HepG2 (cell line): ENCODE measurements around the gene EVA1A. TPM values are rescaled to one million over a fixed set of nuclear protein-coding genes. Genes with fewer than 3 reads are reported as not detected.
A peak's percentile ranks its signal among the peaks of the same experiment; 100 is the strongest.

Source experiments
- CBX2 ChIP-seq, 2 experiments: fragments of 200-600 bp in 1 of 2; sonication (generic); formaldehyde crosslinking in 1 of 2; IDR thresholded peaks; 2 replicates each; pipeline versions ENCODE4 v1.7.0 to v1.8.1; 2018 to 2022; ENCODE audit warnings: low read depth in 2 of 2, low read length in 1 of 2, mild to moderate bottlenecking in 1 of 2, missing genetic modification reagents in 1 of 2
- DR1 ChIP-seq: sonication (generic); formaldehyde crosslinking; IDR thresholded peaks from 2 replicates; pipeline ENCODE4 v1.8.0; 2021; ENCODE audit warnings: mild to moderate bottlenecking, missing genetic modification reagents, inconsistent platforms
- HNF4A ChIP-seq: sonication (generic); formaldehyde crosslinking; IDR thresholded peaks from 2 replicates; pipeline ENCODE4 v1.4.0; 2020; ENCODE audit warnings: missing genetic modification reagents
- HOXA3 ChIP-seq: sonication (generic); formaldehyde crosslinking; IDR thresholded peaks from 2 replicates; pipeline ENCODE4 v1.5.0; 2020; ENCODE audit warnings: missing genetic modification reagents
- ISL2 ChIP-seq: sonication (generic); formaldehyde crosslinking; IDR thresholded peaks from 2 replicates; pipeline ENCODE4 v1.5.0; 2020; ENCODE audit warnings: missing genetic modification reagents
- PHF8 ChIP-seq: sonication (generic); formaldehyde crosslinking; IDR thresholded peaks from 2 replicates; pipeline ENCODE4 v1.5.0; 2020; ENCODE audit warnings: missing genetic modification reagents
- RBFOX2 ChIP-seq: fragments of 200-400 bp; formaldehyde crosslinking; IDR thresholded peaks from 2 replicates; pipeline ENCODE4 v1.6.1; 2017; ENCODE audit warnings: low read depth, mild to moderate bottlenecking, low read length
- REST ChIP-seq, 2 experiments: IDR thresholded peaks; 2 replicates each; pipeline ENCODE4 v1.6.1; 2011 to 2012; ENCODE audit warnings: low read length in 2 of 2, borderline replicate concordance in 1 of 2, low read depth in 1 of 2, mild to moderate bottlenecking in 1 of 2, moderate library complexity in 1 of 2
- ZBTB49 ChIP-seq: sonication (generic); formaldehyde crosslinking; IDR thresholded peaks from 2 replicates; pipeline ENCODE4 v1.4.0; 2020; ENCODE audit warnings: missing genetic modification reagents, borderline replicate concordance
- ZFP36 ChIP-seq: fragments of 150-350 bp; IDR thresholded peaks from 2 replicates; pipeline ENCODE4 v1.6.1; 2018; ENCODE audit warnings: borderline replicate concordance, low read length, low read depth; ENCODE audit not compliant: partially characterized antibody
- ZFYVE20 ChIP-seq: sonication (generic); formaldehyde crosslinking; IDR thresholded peaks from 2 replicates; pipeline ENCODE4 v1.8.0; 2023; ENCODE audit warnings: low read depth, mild to moderate bottlenecking, moderate library complexity, missing genetic modification reagents, borderline replicate concordance
- ZNF329 ChIP-seq: sonication (generic); formaldehyde crosslinking; IDR thresholded peaks from 2 replicates; pipeline ENCODE4 v1.9.0; 2021; ENCODE audit warnings: low read depth, mild to moderate bottlenecking, missing genetic modification reagents
- ZNF362 ChIP-seq: sonication (generic); formaldehyde crosslinking; IDR thresholded peaks from 2 replicates; pipeline ENCODE4 v1.4.0; 2020; ENCODE audit warnings: missing genetic modification reagents, mild to moderate bottlenecking, borderline replicate concordance
- ZNF687 ChIP-seq: sonication (generic); formaldehyde crosslinking; IDR thresholded peaks from 2 replicates; pipeline ENCODE4 v1.5.1; 2020; ENCODE audit warnings: mild to moderate bottlenecking, missing genetic modification reagents, moderate library complexity
- ZNF703 ChIP-seq: sonication (generic); formaldehyde crosslinking; IDR thresholded peaks from 2 replicates; pipeline ENCODE4 v1.5.1; 2020; ENCODE audit warnings: missing genetic modification reagents, mild to moderate bottlenecking, moderate library complexity, borderline replicate concordance
- ZNF709 ChIP-seq: sonication (generic); formaldehyde crosslinking; IDR thresholded peaks from 2 replicates; pipeline ENCODE4 v1.5.0; 2020; ENCODE audit warnings: mild to moderate bottlenecking, missing genetic modification reagents
- polyA plus RNA-seq, 8 experiments: library from polyadenylated mRNA; depleted of rRNA in 3 of 8; stranded (reverse) in 7 of 8; unstranded in 1 of 8; fragments of >200 nt; fragmentation: Illumina TruSeq in 4 of 8; extraction: Trizol in 4 of 8; gene quantifications; 2 replicates each; pipeline versions ENCODE4 v1.2.1 to v1.2.3, GENCODE V29; 2011 to 2016; ENCODE audit warnings: low read depth in 4 of 8, missing spikeins in 1 of 8, mixed read lengths in 1 of 8; ENCODE audit not compliant: insufficient read depth in 1 of 8
- total RNA-seq, 5 experiments: library from RNA; depleted of rRNA; stranded (reverse); fragments of >200 nt; fragmentation: Illumina TruSeq; extraction: Trizol; gene quantifications; 2 replicates each; pipeline ENCODE4 v1.2.3, GENCODE V29; 2016; ENCODE audit warnings: low read depth in 1 of 5

EVA1A gene
- total and polyA plus RNA-seq, 2 of the 13 experiments (the other 11 are each of a cell fraction or from before 2014, with no cell fraction given) = 57.5 to 57.8 TPM

GRCh38 chr2:75560022-75560767 is 544 bp downstream of the EVA1A start (continued):
- TF ChIP-seq HOXA3 (CRISPR knock-in tag) (peak; percentile 65; the same call in 1 of the 2 replicates), ZNF362 (CRISPR knock-in tag) (no peak), ZNF709 (CRISPR knock-in tag) (peak; percentile 18; the same call in 1 of the 2 replicates), ZNF687 (CRISPR knock-in tag) (peak; percentile 88), CBX2 (IDR thresholded peaks at IDR 0.05; ENCODE audit: low read depth, low read length) (no peak), CBX2 (CRISPR knock-in tag; IDR thresholded peaks at IDR 0.05; ENCODE audit: low read depth) (no peak), ZFP36 (no peak), REST (IDR thresholded peaks at IDR 0.05; ENCODE audit: borderline replicate concordance in 1 of 2, low read depth in 1 of 2, low read length in 2 of 2) (0 out of 4 replicates have a peak, but pooled peaks of 1 of the 2 experiments have one; percentile 26), ZNF703 (CRISPR knock-in tag) (peak; percentile 86; the same call in 1 of the 2 replicates), ZBTB49 (CRISPR knock-in tag) (no peak), RBFOX2 (peak; percentile 99), PHF8 (peak; percentile 70; the same call in 1 of the 2 replicates), ZNF329 (peak; percentile 9; the same call in 1 of the 2 replicates), ISL2 (CRISPR knock-in tag) (peak; percentile 25; the same call in 1 of the 2 replicates), DR1 (no peak), HNF4A (CRISPR knock-in tag) (no peak), ZFYVE20 (CRISPR knock-in tag) (no peak)
